GM18498 (cell line): ENCODE data around the gene ALOXE3.

Experiments used
- ATAC-seq: cut with Tn5 transposase; IDR thresholded peaks from one replicate; pipeline ENCODE4 v1.9.1; 2021; ENCODE audit warnings: mild to moderate bottlenecking, moderate library complexity; ENCODE audit not compliant: unreplicated experiment

ALOXE3 gene

GRCh38 chr17:8117980-8118768 is at the start of gene ALOXE3:
Gene ALOXE3, minus strand, starts transcription at chr17:8118514. Its CDS starts 524 bp downstream, at chr17:8117990.
- ATAC-seq, result no peak

DNA sequence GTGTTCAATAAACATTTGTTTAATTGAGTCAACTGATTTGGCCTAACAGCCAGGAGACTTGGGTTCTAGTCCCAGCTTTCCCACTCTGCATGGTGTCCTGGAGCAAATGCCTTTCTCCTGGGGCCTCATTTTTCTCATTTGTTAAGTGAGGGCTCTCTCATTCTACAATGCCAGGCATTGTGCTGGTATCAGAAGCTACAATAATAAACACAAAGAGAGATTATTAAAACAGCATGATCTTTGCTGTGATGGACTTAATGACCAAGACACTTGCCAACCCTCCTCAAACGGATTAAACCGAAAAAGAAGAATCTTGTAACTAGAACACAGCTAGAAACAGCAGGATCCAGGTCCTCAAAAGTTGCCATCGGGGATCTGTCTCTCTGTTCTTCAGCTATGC is 49.2 kb upstream of the ALOXE3 start:
- no peak for ATAC-seq

DNA sequence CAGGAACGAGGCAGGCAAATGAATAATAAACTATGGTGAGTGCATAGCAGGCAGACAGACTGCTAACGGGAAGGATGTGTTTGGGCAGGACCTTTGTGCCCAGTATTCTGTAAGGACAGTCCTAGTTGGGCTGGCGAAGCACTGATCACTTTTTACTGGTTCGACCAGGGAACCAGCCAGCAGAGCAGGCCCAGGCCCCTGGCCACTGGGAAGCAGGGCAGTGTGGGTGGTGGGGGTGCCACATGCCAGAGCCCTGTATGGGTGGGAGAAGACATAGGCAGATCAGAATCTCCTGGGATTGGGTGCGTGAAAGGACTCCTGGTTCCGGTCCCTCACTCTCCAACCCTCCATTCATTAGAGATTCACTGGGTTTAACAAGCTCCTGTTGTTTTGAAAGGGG is 48.4 kb upstream of the ALOXE3 start:
- ATAC-seq, result no peak

GRCh38 chr17:8164815-8165131 is 46.5 kb upstream of the ALOXE3 start:
- ATAC-seq, result no peak

GRCh38 chr17:8163978-8164814 is 45.9 kb upstream of the ALOXE3 start:
- no peak for ATAC-seq

- ATAC-seq, result peak; percentile 4
Measured at GRCh38 chr17:8162997-8163977, 45.0 kb upstream of the ALOXE3 start.

DNA sequence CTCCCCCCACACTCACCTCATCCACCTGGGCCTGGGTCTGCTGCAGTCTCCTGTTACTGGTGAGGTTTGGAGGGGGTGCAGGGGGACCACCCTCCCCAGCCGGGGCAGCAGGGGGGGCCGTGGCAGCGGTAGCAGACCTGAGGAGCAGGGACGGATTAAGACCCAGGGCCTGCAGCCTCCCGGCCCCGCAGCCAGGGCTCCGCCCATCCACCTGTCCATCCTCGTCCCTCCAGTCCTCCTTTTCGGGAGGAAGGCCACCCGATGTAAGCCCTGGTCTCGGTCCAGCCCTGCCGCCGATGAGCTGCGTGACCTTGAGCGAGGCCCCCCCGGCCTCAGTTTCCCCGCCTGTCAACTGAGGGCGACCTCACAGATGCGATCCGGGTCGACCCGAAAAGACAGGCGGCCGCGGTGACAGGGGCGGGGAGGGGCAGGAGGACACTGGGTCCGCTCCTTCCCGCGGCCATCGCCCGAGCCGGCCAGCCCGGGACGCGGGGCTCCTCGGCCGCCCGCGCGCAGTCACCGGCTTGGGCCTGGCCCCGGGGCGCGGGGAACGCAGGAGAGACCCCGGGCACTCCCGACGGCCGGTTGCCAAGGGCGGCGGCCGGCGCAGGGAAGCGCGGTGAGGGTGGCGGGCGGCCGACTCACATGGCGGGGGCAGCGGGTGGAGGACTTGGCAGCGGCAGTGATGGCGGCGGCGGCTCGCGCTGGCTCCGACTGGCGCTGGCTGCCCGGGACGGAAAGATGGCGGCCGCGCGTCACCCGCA is 44.1 kb upstream of the ALOXE3 start, which contains the start of gene VAMP2:
VAMP2 (minus strand) TSS at position 716 of the 764 bp plus-strand sequence; CDS start at position 647, 69 bp downstream.
- ATAC-seq, result peak; percentile 54

DNA sequence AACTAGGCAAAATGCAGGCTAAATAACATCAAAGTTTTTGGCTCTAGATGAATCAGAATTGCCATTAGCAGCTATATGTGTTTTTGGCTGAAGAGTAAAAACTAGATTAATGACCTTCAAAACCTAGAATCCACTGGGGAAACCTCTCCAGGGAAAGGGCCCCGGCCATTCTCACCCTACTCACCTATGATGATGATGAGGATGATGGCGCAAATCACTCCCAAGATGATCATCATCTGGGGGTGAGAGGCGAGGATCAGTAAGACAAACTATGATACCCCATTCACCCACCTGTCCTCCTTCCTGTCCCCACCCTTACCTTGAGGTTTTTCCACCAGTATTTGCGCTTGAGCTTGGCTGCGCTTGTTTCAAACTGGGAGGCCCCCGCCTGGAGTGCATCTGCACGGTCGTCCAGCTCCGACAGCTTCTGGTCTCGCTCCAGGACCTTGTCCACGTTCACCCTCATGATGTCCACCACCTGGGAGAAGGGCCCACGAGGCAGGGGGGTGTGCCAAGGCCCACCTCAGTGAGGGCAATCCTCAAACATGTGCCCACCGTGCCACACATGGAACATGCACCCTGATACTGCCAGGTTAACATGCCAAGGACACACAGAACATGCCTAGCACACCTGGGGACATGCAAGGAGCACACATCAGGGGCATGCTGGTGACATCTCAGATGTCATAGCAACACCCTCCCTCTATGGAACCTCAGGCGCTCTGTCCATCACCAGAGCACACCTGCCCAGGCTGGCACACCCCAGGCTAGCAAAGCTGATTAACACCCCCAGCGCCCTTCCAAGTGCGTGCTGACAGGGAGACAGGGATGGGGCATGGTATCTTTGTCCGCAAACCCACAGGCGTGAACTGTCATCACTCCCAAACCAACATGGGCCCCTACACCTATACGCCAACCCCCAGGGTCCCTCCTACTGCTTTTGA is 43.2 kb upstream of the ALOXE3 start:
- ATAC-seq, result no peak

GRCh38 chr17:8160741-8161221 is 42.5 kb upstream of the ALOXE3 start:
- no peak for ATAC-seq

DNA sequence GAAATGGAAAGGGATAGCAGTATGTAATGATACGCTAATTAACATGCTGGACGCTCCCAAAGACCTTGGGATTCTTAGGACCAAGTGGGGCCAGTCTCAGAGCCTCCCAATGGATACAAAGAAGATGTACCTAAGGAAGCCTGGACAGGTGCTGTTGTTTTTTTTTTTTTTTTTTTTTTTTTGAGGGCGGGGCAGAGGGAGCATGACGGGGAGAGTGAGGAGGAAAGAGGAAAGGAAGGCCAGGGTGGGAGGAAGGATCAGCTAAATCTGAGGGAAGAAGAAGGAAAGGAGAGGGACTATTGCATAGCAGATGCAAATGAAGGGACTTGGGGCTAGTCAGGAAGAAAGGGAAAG is 41.9 kb upstream of the ALOXE3 start:
- no peak for ATAC-seq

DNA sequence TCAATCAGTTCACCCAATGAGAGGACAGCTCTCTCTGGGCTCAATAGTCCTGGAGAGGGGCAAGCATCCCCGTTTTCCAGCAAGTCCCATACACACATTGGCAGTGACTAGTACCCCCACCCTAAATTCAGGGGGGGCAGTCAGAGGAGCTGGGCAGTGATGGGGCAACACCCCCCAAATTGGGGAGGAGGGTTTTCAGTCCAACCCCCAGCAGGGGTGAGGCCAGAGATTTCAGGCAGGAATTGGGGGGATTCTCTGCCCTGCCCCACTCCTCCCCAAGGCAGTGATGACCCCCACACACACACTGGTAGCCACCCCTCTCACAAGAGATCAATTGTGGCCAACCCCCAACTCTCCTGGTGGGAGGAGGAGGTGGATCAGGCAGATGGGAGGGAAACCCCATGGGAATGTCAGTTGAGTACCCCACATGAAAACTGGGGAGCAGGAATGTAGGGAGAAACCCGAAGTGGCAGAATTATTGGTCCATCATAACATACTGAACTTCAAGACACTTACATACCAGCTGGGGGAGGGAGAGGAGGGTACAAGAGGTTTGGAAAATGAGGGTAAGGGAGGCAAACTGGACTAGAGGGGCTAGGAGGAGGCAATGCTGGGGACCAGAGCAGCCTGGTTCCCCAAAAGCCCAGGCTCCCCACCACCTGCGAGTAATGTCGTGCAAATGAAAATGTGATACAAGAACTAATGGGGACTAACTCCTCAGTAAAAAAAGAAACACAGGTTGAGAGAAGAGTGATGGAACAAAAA is 41.3 kb upstream of the ALOXE3 start:
- ATAC-seq, result no peak

DNA sequence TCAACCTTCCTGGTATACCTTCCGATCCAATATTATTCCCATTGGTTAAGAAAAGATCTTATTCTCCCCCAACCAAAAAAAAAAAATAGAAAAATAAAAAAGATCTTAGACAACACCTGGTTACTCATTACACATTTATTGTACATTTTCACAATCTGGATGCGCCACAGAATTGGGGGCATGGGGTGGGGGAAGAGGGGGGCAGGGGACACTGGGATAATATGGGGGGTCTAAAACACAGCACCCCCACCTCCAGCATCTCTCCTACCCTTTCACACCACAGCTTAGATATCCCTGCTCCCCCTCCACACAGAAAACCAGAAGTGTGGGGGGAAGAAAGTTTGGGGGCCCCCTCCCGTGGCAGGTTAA is 40.7 kb upstream of the ALOXE3 start:
- ATAC-seq, result no peak

GRCh38 chr17:8158267-8159031 is 40.1 kb upstream of the ALOXE3 start:
- ATAC-seq, result no peak

GRCh38 chr17:8156246-8156992 is 38.1 kb upstream of the ALOXE3 start:
- ATAC-seq, result peak; percentile 80

DNA sequence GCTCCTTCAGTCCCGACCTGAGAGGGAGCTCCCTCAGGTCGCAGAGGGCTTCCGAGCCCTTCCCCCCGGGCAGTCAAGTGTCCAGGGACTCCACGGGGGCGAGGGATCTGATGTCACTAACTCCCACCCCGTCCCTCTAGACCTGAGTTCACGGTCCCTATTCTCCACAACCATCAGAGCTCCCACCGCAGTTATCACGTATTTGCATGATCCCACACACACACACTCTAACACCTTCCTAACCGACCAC is 37.6 kb upstream of the ALOXE3 start:
- no peak for ATAC-seq

DNA sequence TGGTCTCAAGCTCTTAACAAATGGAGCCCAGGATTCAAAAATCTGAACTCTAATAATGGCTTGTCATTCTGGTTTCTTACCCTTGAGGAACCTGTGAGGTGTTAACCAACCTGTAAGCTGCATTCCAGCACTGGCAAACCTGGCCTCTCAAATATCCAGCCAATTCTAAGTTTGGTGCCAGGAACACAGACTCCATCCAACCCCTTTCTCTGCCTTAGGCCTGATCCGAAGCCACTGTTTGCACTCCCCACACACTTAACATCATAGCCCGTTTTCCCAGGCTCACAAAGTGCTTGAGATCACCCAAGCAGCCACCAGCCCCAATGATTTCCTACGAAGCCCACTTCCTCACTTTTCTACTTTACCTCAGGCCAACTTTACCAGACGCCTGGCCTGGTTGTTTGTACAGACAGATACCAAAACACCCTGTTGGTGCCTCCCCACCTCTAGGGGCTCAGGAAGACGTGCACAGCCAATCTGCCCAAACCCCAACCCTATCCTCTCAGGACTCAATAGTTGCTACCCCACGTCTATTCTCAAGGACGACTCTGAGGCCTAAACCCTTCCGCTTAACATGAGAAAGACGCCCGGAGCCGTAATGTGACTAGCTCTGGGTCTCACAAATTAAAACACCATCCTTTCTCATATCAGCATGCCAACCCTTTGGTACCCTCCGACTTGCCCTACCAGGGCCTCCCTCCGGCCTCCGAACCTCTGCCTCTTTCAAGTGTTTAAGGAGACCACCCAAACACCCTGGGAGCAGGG is 37.1 kb upstream of the ALOXE3 start:
- ATAC-seq, result no peak
